ENCODE measurements around the gene NUDT15. TPM values are rescaled to one million over a fixed set of nuclear protein-coding genes. Genes with fewer than 3 reads are reported as not detected.

NUDT15 gene
- 10 to 100 TPM; 42.0 to 59.8 TPM for total RNA-seq
- 33.3 TPM for polyA plus RNA-seq (2013, experiment 1 of 2)
- polyA plus RNA-seq (2013, experiment 2 of 2): 31.8 TPM
- long read RNA-seq, experiment 1, transcript NUDT15-201 (3 exons, 2,098 nt): major isoform, 14 of 24 reads
- long read RNA-seq, experiment 1, partial matches to known transcripts: 9 of 24 reads
- long read RNA-seq, experiment 1, other reads (novel, unspliced or antisense): 1 of 24 reads
- long read RNA-seq, experiment 2, transcript NUDT15-201 (3 exons, 2,098 nt): major isoform, 61 of 68 reads
- long read RNA-seq, experiment 2, partial matches to known transcripts: 3 of 68 reads
- long read RNA-seq, experiment 2, other reads (novel, unspliced or antisense): 4 of 68 reads
- long read RNA-seq, experiment 3, transcript NUDT15-201 (3 exons, 2,098 nt): major isoform, 321 of 334 reads
- long read RNA-seq, experiment 3, partial matches to known transcripts: 6 of 334 reads
- long read RNA-seq, experiment 3, other reads (novel, unspliced or antisense): 7 of 334 reads
- long read RNA-seq, experiment 4, transcript NUDT15-201 (3 exons, 2,098 nt): major isoform, 66 of 68 reads
- long read RNA-seq, experiment 4, partial matches to known transcripts: 1 of 68 reads
- long read RNA-seq, experiment 4, other reads (novel, unspliced or antisense): 1 of 68 reads

GRCh38 chr13:48037346-48038173 lies at the start of gene NUDT15:
Gene NUDT15, plus strand, starts transcription at chr13:48037726. Its CDS starts 21 bp downstream, at chr13:48037747.
- WGBS, 2 experiments (ENCODE audit: insufficient coverage in 1 of 2, insufficient read length in 1 of 2): 1 to 2% methylated on average over 17 to 82 of the region's 82 CpGs
- Mint-ChIP-seq H3K27ac (peak within 1 kb of the TSS; percentile 98), H3K9me3 (peaks cover 37% of the 10 kb centered on the region), H3K4me3 (peak within 1 kb of the TSS; percentile 80), H3K36me3 (ENCODE audit: low read depth) (peaks cover 49% of the 10 kb centered on the region), H3K4me1 (peaks cover 15% of the 10 kb centered on the region), H3K27me3 (ENCODE audit: insufficient read depth) (no peaks in the 10 kb centered on the region)
- Histone ChIP-seq H3K9me3 (ENCODE audit: control insufficient read depth, low read length) (peaks cover 51% of the 10 kb centered on the region), H3K4me3 (ENCODE audit: low read length) (peak within 1 kb of the TSS; percentile 93), H3K9ac (ENCODE audit: extremely low read depth, low read length, poor library complexity, severe bottlenecking) (peak within 1 kb of the TSS; percentile 95), H3K27ac (ENCODE audit: low read depth, low read length) (peak within 1 kb of the TSS; percentile 99), H3K27me3 (ENCODE audit: control insufficient read depth, insufficient read depth, low read length, poor library complexity, severe bottlenecking) (no peaks in the 10 kb centered on the region), H3K4me1 (ENCODE audit: control insufficient read depth, insufficient read depth, low read length) (peaks cover 2% of the 10 kb centered on the region), H3K36me3 (ENCODE audit: control insufficient read depth, insufficient read depth, low read length) (peaks cover 40% of the 10 kb centered on the region)
- TF ChIP-seq CTCF (conservative IDR thresholded peaks at IDR 0.05): peak; percentile 99
- DNase-seq: peak; percentile 98

DNA sequence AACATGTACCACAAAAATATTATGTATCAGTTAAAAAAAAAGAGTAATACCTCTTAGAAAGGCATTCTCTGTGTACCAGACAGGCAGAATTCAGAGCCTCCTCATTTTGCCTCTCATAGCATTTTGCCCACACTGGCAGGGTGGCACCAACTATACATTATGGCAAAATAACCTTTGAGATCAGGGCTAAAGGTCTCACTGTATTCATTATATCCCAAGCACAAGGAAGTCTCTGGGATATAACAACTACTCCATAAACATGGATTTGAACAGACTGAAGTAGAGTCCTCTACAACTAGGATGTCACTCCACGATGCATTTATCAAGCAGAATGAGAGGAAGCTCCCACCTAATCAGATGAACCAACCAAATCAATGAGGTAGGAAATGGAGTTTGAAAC lies 47.1 kb upstream of the NUDT15 start:
- Histone ChIP-seq H3K36me3 (ENCODE audit: control insufficient read depth, insufficient read depth, low read length) (peaks cover 95% of the 10 kb centered on the region), H3K27me3 (ENCODE audit: control insufficient read depth, insufficient read depth, low read length, poor library complexity, severe bottlenecking) (no peaks in the 10 kb centered on the region), H3K27ac (ENCODE audit: low read depth, low read length) (no peak overlapping the region), H3K4me1 (ENCODE audit: control insufficient read depth, insufficient read depth, low read length) (no peaks in the 10 kb centered on the region), H3K9me3 (ENCODE audit: control insufficient read depth, low read length) (peaks cover 28% of the 10 kb centered on the region), H3K9ac (ENCODE audit: extremely low read depth, low read length, poor library complexity, severe bottlenecking) (no peak overlapping the region), H3K4me3 (ENCODE audit: low read length) (no peak overlapping the region)
- H3K4me3 Mint-ChIP-seq: no peak overlapping the region
- TF ChIP-seq CTCF (conservative IDR thresholded peaks at IDR 0.05): no peak
- H3K27ac Mint-ChIP-seq: no peak overlapping the region
- no peak for DNase-seq
- H3K27me3 Mint-ChIP-seq (ENCODE audit: insufficient read depth): no peaks in the 10 kb centered on the region
- peaks cover 91% of the 10 kb centered on the region for H3K36me3 Mint-ChIP-seq (ENCODE audit: low read depth)
- WGBS, 2 experiments (ENCODE audit: insufficient coverage in 1 of 2, insufficient read length in 1 of 2): 93% methylated on average over 1 of the region's 1 CpG; no CpG with 5 or more reads in 1 of the 2 experiments
- H3K9me3 Mint-ChIP-seq: peaks cover 8% of the 10 kb centered on the region
- H3K4me1 Mint-ChIP-seq: no peaks in the 10 kb centered on the region

- Histone ChIP-seq H3K9me3 (ENCODE audit: control insufficient read depth, low read length) (peaks cover 22% of the 10 kb centered on the region), H3K27ac (ENCODE audit: low read depth, low read length) (no peak overlapping the region), H3K36me3 (ENCODE audit: control insufficient read depth, insufficient read depth, low read length) (peaks cover 95% of the 10 kb centered on the region), H3K9ac (ENCODE audit: extremely low read depth, low read length, poor library complexity, severe bottlenecking) (no peak overlapping the region), H3K4me1 (ENCODE audit: control insufficient read depth, insufficient read depth, low read length) (no peaks in the 10 kb centered on the region), H3K27me3 (ENCODE audit: control insufficient read depth, insufficient read depth, low read length, poor library complexity, severe bottlenecking) (no peaks in the 10 kb centered on the region), H3K4me3 (ENCODE audit: low read length) (no peak overlapping the region)
- 99 to 100% methylated on average over 1 to 2 of the region's 2 CpGs for WGBS, 2 experiments (ENCODE audit: insufficient coverage in 1 of 2, insufficient read length in 1 of 2)
- Mint-ChIP-seq H3K36me3 (ENCODE audit: low read depth) (peaks cover 88% of the 10 kb centered on the region), H3K4me1 (no peaks in the 10 kb centered on the region), H3K9me3 (peaks cover 7% of the 10 kb centered on the region), H3K4me3 (no peak overlapping the region), H3K27ac (no peak overlapping the region), H3K27me3 (ENCODE audit: insufficient read depth) (no peaks in the 10 kb centered on the region)
- DNase-seq: no peak
- no peak for TF ChIP-seq CTCF (conservative IDR thresholded peaks at IDR 0.05)
Observed at GRCh38 chr13:47990920-47991466, 46.5 kb upstream of the NUDT15 start.
